Stimulated activated CD8-positive, alpha-beta memory T cell treated with anti-CD3 and anti-CD28 coated beads, Interleukin-15, amount 100 ng/mL, for 24 hours (primary cell): ENCODE measurements around the gene TMPRSS7.

Source experiments
- DNase-seq: peaks from one replicate; pipeline ENCODE4 v3.0.0-alpha.2; 2020; ENCODE audit warnings: low read depth

Gene TMPRSS7

GRCh38 chr3:112101916-112102315, 67.4 kb downstream of the TMPRSS7 start:
- DNase-seq, result no peak

DNA sequence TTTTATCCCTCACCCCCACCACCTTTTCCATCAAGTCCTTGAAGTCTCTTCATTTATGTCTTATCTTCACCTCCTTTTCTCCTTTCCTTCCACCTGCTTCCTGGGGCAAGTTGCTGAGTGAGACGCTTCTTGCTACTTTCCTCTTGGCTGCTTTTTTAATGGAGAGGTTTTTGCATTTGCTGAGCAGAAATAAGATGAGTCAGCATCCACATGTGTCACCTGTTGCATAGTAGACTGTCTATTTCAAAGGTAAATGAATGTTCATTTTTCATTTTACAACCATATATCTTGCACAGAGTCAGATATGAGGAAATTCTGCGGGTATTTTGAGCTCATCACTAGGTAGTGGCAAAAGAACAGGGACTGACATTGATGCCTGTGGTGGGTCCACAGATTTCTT, 70.2 kb downstream of the TMPRSS7 start:
- no peak for DNase-seq

DNA sequence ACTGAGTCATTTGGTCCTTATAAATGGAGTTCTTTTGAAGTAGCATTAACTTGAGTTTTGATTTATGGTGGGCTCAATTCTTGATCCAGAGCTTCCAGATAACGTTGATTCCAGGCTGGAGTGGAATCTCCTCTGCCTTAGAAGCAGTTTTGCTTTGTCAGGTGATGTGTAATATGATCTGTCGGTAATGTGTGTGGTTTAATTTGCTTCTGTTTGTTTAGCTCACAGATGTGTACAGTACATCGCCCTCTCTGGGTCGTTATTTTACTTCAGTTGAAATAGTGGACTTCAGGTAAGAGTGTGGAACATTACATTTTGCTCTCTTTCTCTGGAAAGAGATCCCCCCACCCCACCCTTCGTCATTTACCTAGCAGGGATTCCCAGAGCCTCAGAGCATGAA, 74.8 kb downstream of the TMPRSS7 start:
- no peak for DNase-seq

DNA sequence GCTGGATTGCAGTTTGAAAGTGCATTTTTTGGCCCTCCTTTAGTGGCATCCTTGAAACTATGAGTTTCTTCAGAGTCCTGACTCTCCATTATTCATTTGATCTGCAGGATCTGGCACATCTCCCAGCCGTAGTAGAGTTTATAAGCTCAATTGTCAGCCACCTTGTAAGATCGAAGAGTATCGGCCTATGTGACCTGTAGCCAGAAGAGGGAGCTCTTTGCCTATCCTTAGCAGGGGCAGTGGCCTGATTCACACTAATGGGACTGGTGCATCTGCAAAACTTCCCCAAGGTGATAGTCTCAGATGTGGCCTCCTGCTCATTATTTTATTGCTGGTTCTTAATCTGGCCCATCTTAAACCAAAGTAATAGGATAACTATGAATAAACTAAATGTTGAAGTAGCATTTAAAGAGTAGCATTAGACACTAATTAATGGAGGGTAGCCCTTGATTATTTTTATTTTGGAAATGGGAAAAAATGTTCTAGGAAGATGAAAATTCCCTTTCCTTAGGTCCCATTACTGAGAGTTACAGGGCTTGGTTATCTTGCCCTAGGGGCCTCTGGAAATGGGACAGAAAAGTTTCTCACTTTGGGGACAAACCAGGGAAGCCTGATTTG, 77.4 kb downstream of the TMPRSS7 start:
- DNase-seq, result no peak

DNA sequence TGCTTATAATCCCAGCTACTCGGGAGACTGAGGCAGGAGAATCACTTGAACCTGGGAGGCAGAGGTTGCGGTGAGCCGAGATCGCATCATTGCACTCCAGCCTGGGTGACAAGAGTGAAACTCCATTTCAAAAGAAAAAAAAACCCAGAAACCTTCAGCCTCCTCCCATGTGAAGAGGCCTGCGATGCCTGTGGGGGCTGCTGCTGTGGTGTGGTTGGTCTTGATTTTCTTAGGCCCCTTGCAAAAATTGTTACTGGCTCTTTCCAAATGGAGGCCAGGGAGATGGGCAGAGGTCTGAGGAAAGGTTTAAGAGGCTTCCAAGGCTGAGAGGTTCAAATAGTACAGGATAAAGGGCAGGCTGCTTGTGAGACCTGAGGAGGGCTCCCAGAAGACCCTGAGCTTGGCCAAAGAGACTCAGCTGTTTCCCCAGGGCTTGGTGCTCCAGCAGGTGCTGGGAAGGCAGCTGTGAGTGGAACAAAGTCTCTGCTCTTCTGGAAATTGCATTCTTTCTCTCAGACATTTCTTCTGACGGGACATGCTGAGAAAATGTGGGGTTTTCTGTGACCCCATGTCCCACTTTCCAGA, 80.1 kb downstream of the TMPRSS7 start:
- no peak for DNase-seq

DNA sequence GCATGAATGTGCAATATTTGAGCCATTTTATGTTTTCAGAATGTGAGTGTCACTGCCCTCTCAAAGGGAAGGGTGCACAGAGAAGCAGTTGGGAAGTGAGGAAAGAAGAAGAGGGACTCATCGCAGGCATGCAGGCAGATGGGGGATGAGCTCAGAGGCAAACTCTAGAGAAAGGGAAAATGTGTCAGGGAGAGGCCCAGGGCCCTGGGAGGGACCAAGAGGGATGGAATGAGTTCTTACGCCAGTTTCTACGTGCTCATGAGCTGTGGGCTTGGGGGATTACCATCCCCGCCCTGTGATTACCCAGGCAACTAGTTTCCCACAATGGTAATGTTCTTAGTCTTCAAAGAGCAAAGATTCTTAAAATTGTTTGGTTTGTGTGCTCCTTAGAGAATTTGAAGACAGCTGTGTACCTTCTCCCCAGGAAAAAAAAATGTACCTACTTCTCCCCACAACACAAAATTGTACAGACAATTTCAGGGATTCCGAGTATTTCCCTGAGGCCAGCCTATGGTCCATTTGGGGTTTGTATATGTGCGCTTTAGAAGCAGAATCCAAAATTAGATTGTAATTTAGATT, 80.7 kb downstream of the TMPRSS7 start:
- DNase-seq, result no peak

DNA sequence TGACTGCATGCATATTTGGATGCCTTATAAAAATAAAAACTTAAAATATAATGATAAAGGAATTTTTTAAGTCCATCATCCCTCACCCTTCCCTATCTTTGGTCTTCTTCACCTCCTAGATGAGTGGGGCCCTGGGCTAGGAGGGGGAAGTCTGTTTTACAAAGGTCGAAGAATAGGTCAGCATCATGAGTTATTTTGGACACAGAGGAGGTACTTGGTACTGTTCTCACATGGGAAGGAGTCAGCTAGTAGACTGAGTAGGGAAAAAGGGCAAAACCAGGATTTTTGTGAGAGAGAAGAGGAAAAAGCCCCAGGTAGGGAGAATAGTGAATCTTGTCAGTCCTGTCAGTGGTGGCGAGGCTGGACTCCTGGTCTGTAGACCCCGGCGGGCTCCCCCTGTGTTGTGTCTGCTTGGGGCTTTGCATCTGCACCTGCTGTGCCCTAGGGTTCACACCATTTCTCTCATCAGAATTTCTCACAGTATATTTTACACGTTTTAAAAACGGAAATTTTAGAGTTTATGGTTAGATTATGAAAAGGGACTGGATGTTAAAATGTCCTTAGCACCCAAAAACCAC, 81.4 kb downstream of the TMPRSS7 start:
- no peak for DNase-seq

- DNase-seq, result no peak
Observed at GRCh38 chr3:112116748-112117186, 82.2 kb downstream of the TMPRSS7 start.

GRCh38 chr3:112117415-112117814, 82.9 kb downstream of the TMPRSS7 start:
- DNase-seq, result no peak

- DNase-seq, result no peak
Observed at GRCh38 chr3:112117841-112118571, 83.5 kb downstream of the TMPRSS7 start.

DNA sequence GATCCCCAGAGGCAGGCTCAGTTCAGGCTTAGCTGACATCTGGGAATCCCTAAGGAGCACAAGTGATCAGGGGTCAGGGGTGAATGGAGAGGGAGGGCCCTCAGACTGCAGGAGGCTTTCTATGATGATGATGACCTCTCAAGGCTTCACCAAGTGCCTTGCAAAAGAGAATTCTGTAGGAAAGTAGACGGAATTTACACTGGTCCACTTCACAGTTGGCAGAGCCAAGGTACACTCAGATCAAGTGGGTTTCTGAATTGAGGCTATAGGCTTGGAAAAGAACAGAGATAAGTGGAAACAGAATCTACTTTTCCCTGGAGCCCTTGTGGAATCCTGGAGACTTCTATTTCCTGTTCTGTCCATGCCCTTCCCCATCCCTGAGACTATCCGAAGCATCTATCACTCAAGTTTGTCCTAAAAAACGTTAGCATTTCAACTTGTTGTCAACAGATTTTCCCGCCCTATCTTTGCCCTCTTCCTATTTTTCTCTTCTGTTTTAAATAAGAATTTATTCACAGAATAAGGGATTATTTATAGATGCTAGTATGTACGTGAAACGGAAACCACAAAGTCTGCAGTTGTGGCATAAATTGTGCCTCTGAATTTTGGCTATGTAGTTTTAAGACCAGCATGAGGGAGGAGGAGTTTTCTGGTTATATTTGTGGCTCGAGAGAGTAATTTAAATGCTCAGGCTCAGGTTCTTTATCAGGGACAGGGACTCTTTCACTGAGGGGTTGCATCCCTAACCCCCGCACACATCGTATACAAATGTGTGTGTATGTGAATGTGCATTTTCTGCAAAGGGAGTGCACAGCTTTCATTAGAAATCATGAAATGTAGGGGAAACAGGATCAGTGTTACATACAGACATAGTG, 85.7 kb downstream of the TMPRSS7 start:
- no peak for DNase-seq

GRCh38 chr3:112121577-112122547, 87.3 kb downstream of the TMPRSS7 start:
- DNase-seq, result no peak

DNA sequence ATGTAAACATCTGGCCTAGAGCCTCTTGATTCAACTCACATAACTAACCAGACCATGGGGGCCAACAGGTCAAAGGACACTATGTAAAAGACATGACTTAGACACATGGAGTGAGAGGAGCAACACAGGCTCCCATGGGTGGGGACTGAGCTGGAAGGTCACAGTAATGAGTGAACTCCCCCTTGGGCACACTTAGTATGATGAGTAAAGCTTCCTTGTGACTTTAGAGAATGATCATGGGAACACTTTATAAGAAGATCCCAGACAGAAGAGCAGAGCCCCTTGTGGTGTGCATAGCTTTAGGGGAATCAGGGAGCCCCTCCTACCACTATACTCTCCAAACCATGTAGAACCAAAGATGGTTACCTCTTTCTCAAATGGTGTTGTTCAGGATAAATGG, 88.3 kb downstream of the TMPRSS7 start:
- DNase-seq, result no peak

DNA sequence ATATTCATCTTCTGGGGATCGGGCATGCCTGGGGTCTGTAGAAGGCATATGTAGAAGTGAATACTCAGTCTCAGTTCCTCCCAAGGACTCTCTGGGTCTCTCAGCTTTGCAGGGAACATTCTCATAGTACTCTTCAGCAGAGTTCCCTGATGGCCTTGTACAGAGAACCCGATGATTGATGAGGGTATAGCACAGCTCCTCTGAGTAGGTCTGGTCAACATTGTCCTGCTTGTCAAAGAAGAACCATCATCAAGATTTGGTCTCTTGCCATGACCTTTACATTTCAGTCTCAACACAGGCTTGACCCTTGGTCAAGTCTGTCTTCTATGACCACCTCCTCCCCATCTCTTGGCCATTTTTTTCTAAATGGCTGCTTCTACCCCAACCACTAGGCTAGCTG, 89.0 kb downstream of the TMPRSS7 start:
- no peak for DNase-seq

- no peak for DNase-seq
Observed at GRCh38 chr3:112124907-112125607, 90.5 kb downstream of the TMPRSS7 start.

- DNase-seq, result no peak
Observed at GRCh38 chr3:112126511-112126911, 92.0 kb downstream of the TMPRSS7 start.

DNA sequence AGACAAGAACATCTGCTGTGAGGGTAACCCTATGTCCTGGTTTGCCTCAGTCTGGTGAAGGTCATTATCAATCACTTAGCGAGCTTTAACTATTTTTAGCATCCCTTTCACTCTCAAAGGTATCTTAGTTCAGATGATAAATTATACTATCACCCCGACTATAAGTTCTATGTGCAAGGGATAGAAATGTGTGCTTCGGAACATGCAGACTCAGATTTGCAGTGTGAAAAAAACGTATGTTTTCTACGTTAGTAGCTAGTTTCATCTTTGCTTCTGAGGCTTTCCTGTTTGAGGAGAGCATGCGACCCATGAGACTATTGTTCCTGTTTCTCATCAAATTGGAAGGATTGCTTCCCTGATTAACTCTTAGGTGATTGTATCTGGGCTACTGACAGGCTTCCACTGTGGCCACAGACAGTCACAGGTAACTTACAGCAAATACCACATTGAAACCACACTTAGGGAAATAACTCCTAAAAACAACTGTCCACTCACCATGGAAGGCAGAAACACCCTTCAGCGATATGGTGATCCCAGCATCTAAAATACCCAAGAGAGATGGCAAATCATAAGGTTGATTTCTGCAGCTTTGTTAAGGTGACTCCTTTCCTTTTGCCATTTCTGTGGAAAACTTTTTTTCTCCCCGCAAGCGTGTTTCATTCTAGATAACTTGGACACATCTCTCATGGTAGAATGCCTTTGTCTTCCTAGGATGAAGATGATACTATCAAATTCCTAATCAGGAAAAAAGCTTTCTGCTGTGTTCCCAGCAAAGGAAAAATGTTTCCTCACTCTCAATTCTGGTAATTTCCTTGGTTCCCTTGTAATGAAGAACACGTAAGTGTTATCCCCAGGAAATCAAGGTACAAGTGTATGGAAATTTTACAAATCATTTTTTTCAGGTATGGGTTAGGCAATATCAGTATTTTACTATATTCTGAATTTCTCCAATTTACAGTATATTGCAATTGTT, 93.3 kb downstream of the TMPRSS7 start:
- no peak for DNase-seq

DNA sequence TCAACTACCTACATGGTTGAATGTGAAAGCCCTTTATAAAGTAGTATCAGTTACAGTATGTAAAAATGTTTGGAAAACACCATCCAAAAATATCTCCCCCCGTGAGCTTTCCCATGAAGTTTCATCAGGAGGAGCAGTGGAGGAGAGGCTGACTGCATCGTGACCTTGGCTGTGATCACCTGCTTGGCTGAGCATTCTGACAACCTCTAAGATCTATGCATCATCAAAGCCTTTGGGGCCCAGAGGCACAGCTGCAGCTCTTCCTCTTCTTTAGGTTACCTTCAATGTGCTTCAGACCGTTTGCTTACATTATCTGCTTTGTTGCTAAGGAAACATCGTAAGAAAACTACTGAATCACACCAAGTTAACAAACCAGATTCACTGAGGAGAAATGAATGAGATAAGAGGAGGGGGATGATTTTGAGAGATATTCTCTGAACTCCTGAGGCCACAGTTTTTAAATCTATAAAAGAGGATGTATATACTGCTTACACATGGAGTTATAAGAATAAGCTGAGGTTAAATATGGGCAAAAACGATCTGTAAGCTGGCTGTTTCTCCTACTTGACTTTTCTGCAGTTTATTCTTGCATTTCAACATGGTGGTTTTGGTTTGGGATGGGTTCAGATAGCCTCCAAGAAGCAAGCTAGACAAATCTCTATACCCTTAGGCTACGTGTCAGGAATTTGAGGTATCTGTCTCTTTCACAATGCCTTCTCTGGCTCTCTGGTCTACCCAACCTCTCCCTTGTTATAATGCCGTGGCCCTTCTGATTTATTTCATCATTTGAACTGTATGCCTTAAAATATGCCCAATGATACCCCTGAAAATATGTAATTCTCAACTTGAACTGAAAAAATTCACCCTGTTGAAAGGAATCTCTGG, 94.5 kb downstream of the TMPRSS7 start:
- no peak for DNase-seq
